Left ventricle myocardium inferior (tissue), 1 donor: ENCODE results near the gene AREG. TPM values are rescaled to one million over a fixed set of nuclear protein-coding genes. Genes with fewer than 3 reads are reported as not detected.
"Not testable (repeated sequence)": the region's sequence is repeated elsewhere in the genome, so short reads cannot be mapped to it uniquely, and the experiment has no call there.

Experiments
- DNase-seq: peaks from one replicate; pipeline ENCODE4 v3.0.0-alpha.2; 2020
- H3K27ac ChIP-seq: fragments of 200-600 bp; replicated peaks from 2 replicates; pipeline ENCODE4 v1.8.0; 2021
- H3K27me3 ChIP-seq: fragments of 200-600 bp; 2 replicates; pipeline ENCODE4 v1.8.0; 2021; ENCODE audit warnings: low read depth
- H3K36me3 ChIP-seq: fragments of 200-600 bp; 2 replicates; pipeline ENCODE4 v1.8.0; 2021
- H3K4me1 ChIP-seq: fragments of 200-600 bp; 2 replicates; pipeline ENCODE4 v1.8.0; 2021
- H3K4me3 ChIP-seq: fragments of 200-600 bp; 2 replicates; pipeline ENCODE4 v1.8.0; 2021; ENCODE audit warnings: mild to moderate bottlenecking, moderate library complexity
- H3K9me3 ChIP-seq: fragments of 200-600 bp; replicated peaks from 2 replicates; pipeline ENCODE4 v1.8.0; 2021
- intact Hi-C: fragments of 100-400 bp; cut with micrococcal nuclease; formaldehyde crosslinking; loops from one replicate; pipeline ENCODE4 v1.11.0; 2022
- long read RNA-seq: library from polyadenylated mRNA; unstranded; transcript quantifications from one replicate; pipeline ENCODE4 v2.0.0, GENCODE V29; 2021
- total RNA-seq: library from RNA; stranded (reverse); fragmentation: NEBNext Ultra II Directional; extraction: Animal tissue kit (Norgen Biotek cat#: 25700); gene quantifications from one replicate; pipeline ENCODE4 v1.2.1, GENCODE V29; 2021
- TF ChIP-seq, protein P1 (sequence below): fragments of 200-600 bp; IDR thresholded peaks from 2 replicates; pipeline ENCODE4 v1.8.0; 2021; ENCODE audit warnings: antibody characterized with exemption, mild to moderate bottlenecking, borderline replicate concordance
- donor health status: DM: no; HTN: yes; CAD: no; lungs with severe emphysema.

Gene AREG
- 0.55 TPM for total RNA-seq
- long read RNA-seq, partial matches to known transcripts = 0 of 1 reads
- long read RNA-seq, other reads (novel, unspliced or antisense) = 0 of 1 reads

DNA sequence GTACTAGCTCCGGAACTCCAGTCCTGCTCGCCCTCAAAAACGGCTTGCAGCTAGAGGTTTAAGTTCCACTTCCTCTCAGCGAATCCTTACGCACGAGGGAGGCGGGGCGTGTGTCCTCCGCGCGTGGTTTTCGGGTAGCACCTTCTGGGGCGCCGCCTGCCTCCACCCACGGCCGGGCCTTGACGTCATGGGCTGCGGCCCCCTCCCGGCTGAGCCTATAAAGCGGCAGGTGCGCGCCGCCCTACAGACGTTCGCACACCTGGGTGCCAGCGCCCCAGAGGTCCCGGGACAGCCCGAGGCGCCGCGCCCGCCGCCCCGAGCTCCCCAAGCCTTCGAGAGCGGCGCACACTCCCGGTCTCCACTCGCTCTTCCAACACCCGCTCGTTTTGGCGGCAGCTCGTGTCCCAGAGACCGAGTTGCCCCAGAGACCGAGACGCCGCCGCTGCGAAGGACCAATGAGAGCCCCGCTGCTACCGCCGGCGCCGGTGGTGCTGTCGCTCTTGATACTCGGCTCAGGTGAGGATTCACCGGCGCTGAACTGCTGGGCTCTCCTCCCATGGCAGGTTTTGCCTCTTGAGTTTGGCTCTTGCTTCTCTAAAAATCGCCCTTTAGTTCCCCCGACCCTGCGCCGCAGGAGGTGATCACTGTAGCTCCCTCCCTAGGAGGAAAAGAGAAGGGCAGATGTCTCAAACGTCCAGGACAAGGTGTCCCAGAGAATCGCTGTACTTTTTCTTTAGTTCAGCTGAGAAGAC lies at the start of gene AREG:
Gene AREG, plus strand, starts transcription at position 246 of the 752 bp plus-strand sequence. Its CDS starts 210 bp downstream, at position 456.
- H3K4me1 ChIP-seq = peaks cover 18% of the 10 kb centered on the region
- no peaks in the 10 kb centered on the region for H3K9me3 ChIP-seq
- peak within 1 kb of the TSS; percentile 77 for H3K27ac ChIP-seq
- no peaks in the 10 kb centered on the region for H3K27me3 ChIP-seq
- peak; percentile 75 for DNase-seq
- TF ChIP-seq, protein P1, sequence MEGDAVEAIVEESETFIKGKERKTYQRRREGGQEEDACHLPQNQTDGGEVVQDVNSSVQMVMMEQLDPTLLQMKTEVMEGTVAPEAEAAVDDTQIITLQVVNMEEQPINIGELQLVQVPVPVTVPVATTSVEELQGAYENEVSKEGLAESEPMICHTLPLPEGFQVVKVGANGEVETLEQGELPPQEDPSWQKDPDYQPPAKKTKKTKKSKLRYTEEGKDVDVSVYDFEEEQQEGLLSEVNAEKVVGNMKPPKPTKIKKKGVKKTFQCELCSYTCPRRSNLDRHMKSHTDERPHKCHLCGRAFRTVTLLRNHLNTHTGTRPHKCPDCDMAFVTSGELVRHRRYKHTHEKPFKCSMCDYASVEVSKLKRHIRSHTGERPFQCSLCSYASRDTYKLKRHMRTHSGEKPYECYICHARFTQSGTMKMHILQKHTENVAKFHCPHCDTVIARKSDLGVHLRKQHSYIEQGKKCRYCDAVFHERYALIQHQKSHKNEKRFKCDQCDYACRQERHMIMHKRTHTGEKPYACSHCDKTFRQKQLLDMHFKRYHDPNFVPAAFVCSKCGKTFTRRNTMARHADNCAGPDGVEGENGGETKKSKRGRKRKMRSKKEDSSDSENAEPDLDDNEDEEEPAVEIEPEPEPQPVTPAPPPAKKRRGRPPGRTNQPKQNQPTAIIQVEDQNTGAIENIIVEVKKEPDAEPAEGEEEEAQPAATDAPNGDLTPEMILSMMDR = peak; percentile 66
- intact Hi-C loops = no loop called here
- H3K4me3 ChIP-seq = peak within 1 kb of the TSS; percentile 73
- H3K36me3 ChIP-seq = no peaks in the 10 kb centered on the region

GRCh38 chr4:74395633-74396032 lies 49.3 kb upstream of the AREG start:
- H3K27ac ChIP-seq = no peak overlapping the region
- H3K9me3 ChIP-seq = peaks cover 5% of the 10 kb centered on the region
- DNase-seq = no peak
- H3K27me3 ChIP-seq = no peaks in the 10 kb centered on the region
- H3K4me1 ChIP-seq = no peaks in the 10 kb centered on the region
- H3K36me3 ChIP-seq = no peaks in the 10 kb centered on the region
- no peak overlapping the region for H3K4me3 ChIP-seq
- TF ChIP-seq, protein P1 = no peak
- intact Hi-C loops = no loop called here

DNA sequence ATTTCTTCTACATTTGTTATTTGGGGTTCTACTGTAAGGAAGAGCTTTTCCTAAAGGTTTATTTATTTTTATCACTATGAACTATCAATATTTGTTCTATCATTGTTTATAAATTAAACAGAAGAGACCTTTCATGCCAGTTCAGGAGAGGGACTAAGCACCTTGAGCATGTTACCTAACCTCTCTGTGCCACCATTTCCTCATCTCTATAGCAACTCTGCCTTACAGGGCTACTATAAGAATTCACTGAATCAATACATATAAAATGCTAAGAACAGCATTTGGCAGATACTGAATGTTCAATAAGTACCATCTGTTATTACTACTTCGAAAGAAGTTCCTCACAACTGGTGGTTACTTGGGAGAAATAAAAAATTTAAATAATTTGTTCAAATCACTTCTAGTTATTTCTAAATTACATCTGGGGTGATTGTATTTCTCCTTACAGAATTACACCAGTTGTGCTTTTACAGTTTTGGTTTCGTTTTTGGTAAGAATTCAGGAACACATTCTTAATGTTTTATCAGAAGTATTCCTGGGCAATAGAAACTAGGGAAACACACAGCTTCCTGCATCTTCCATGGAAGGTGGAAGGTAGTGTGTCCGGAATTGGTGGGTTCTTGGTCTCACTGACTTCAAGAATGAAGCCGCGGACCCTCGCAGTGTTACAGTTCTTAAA lies 47.0 kb upstream of the AREG start:
- intact Hi-C loops = no loop called here
- TF ChIP-seq, protein P1 = no peak
- no peak for DNase-seq
- Histone ChIP-seq H3K4me1 (no peaks in the 10 kb centered on the region), H3K36me3 (no peaks in the 10 kb centered on the region), H3K27ac (no peak overlapping the region), H3K9me3 (peaks cover 5% of the 10 kb centered on the region), H3K4me3 (peak overlapping the region; percentile 23), H3K27me3 (no peaks in the 10 kb centered on the region)

GRCh38 chr4:74398894-74399589 lies 45.9 kb upstream of the AREG start:
- H3K4me3 ChIP-seq, H3K9me3 ChIP-seq, H3K36me3 ChIP-seq, H3K4me1 ChIP-seq, intact Hi-C loops, H3K27ac ChIP-seq, DNase-seq, H3K27me3 ChIP-seq: not testable (repeated sequence)

- Histone ChIP-seq H3K4me3 (no peak overlapping the region), H3K27me3 (no peaks in the 10 kb centered on the region), H3K27ac (no peak overlapping the region), H3K9me3 (peaks cover 5% of the 10 kb centered on the region), H3K36me3 (no peaks in the 10 kb centered on the region), H3K4me1 (no peaks in the 10 kb centered on the region)
- DNase-seq = no peak
- intact Hi-C loops = no loop called here
- TF ChIP-seq, protein P1 = no peak
These were observed 44.5 kb upstream of the AREG start for GRCh38 chr4:74400395-74400794.
